B cell (primary cell): ENCODE results near the gene TEC. TPM values are rescaled to one million over a fixed set of nuclear protein-coding genes. Genes with fewer than 3 reads are reported as not detected.

ENCODE experiments used
- ATAC-seq: fragments of 200-7000 bp; cut with Tn5 transposase; one replicate; pipeline ENCODE4 v1.10.0; 2021; ENCODE audit warnings: low read depth, mild to moderate bottlenecking, moderate number of reproducible peaks, moderate library complexity
- CTCF ChIA-PET: fragments of 350-600 bp; sonication (Branson Sonifier 250); formaldehyde crosslinking; loops from one replicate; lab custom pipeline; 2021; ENCODE audit warnings: antibody characterized with exemption, inconsistent platforms; lab: Charles Lee
- POLR2A ChIA-PET: fragments of 350-600 bp; sonication (Branson Sonifier 250); formaldehyde crosslinking; loops from one replicate; lab custom pipeline; 2021; ENCODE audit warnings: antibody characterized with exemption; lab: Charles Lee
- DNase-seq: peaks from one replicate; pipeline ENCODE4 v3.0.0; 2013
- H2AFZ ChIP-seq: 2 replicates; pipeline ENCODE4 v1.6.1; 2012; ENCODE audit warnings: mild to moderate bottlenecking, low read depth, low read length; ENCODE audit not compliant: insufficient read depth, poor library complexity, severe bottlenecking
- H3K27ac ChIP-seq, 2 donors: 1 replicate in 1 of 2; 2 replicates in 1 of 2; pipeline ENCODE4 v1.5.1; 2012 to 2013; ENCODE audit warnings: low read length in 2 of 2, mild to moderate bottlenecking in 2 of 2, moderate library complexity in 1 of 2
- H3K27me3 ChIP-seq, 4 experiments: fragments of 200-600 bp in 1 of 4; sonication (generic) in 1 of 4; replicated peaks in 1 of 4; 1 replicate in 2 of 4; 2 replicates in 2 of 4; pipeline versions ENCODE4 v1.6.1 to v1.7.0; 2013 to 2016; ENCODE audit warnings: low read length in 3 of 4, mild to moderate bottlenecking in 2 of 4, mixed read lengths in 1 of 4, moderate library complexity in 1 of 4; ENCODE audit not compliant: insufficient read depth in 4 of 4, control insufficient read depth in 3 of 4; ENCODE audit errors: control extremely low read depth in 1 of 4
- H3K36me3 ChIP-seq, 2 experiments: replicated peaks in 1 of 2; 1 replicate in 1 of 2; 2 replicates in 1 of 2; pipeline versions ENCODE4 v1.6.1 to v1.7.1; 2013; ENCODE audit warnings: low read length in 1 of 2; ENCODE audit not compliant: insufficient read depth in 2 of 2, control insufficient read depth in 1 of 2; ENCODE audit errors: control extremely low read depth in 1 of 2, extremely low read depth in 1 of 2
- H3K4me1 ChIP-seq, 2 donors: fragments of 200-600 bp in 1 of 2; sonication (generic) in 1 of 2; 1 replicate in 1 of 2; 2 replicates in 1 of 2; pipeline versions ENCODE4 v1.5.1 to v1.6.1; 2013 to 2017; ENCODE audit warnings: low read length in 2 of 2; ENCODE audit not compliant: control insufficient read depth in 2 of 2, insufficient read depth in 2 of 2
- H3K4me2 ChIP-seq: replicated peaks from 2 replicates; pipeline ENCODE3; 2012; ENCODE audit warnings: mild to moderate bottlenecking, low read depth, low read length; ENCODE audit not compliant: poor library complexity, severe bottlenecking
- H3K4me3 ChIP-seq, 5 experiments: fragments of 200-600 bp in 1 of 5; sonication (generic) in 1 of 5; 1 replicate in 3 of 5; 2 replicates in 2 of 5; pipeline versions ENCODE4 v1.5.1 to v1.7.0; 2011 to 2016; ENCODE audit warnings: low read length in 4 of 5, mild to moderate bottlenecking in 4 of 5, low read depth in 2 of 5, control low read depth in 1 of 5, moderate library complexity in 1 of 5; ENCODE audit not compliant: insufficient read depth in 1 of 5; ENCODE audit errors: control extremely low read depth in 1 of 5, extremely low read depth in 1 of 5
- H3K79me2 ChIP-seq: fragments of 200-600 bp; sonication (generic); one replicate; pipeline ENCODE4 v1.6.0; 2016; ENCODE audit warnings: low read length; ENCODE audit not compliant: control insufficient read depth, insufficient read depth
- H3K9ac ChIP-seq: fragments of 200-600 bp; sonication (generic); 2 replicates; pipeline ENCODE4 v1.6.1; 2017; ENCODE audit warnings: mild to moderate bottlenecking, low read length, moderate library complexity
- H3K9me3 ChIP-seq, 3 donors: one replicate each; pipeline versions ENCODE4 v1.6.1 to v1.7.1; 2013; ENCODE audit warnings: low read length in 2 of 3; ENCODE audit not compliant: control insufficient read depth in 2 of 3, insufficient read depth in 1 of 3; ENCODE audit errors: control extremely low read depth in 1 of 3
- H4K20me1 ChIP-seq: 2 replicates; pipeline ENCODE4 v1.6.0; 2012; ENCODE audit warnings: mild to moderate bottlenecking, low read length; ENCODE audit not compliant: insufficient read depth, control insufficient read depth, poor library complexity, severe bottlenecking
- H3K27ac Mint-ChIP-seq: one replicate; pipeline ENCODE4 v1.8.0; 2021; ENCODE audit warnings: mixed read lengths
- H3K27me3 Mint-ChIP-seq: one replicate; pipeline ENCODE4 v1.8.0; 2021; ENCODE audit warnings: mixed read lengths
- H3K4me1 Mint-ChIP-seq: one replicate; pipeline ENCODE4 v1.8.0; 2021; ENCODE audit warnings: mixed read lengths
- H3K4me3 Mint-ChIP-seq: one replicate; pipeline ENCODE4 v1.8.0; 2021; ENCODE audit warnings: mixed read lengths
- H3K9me3 Mint-ChIP-seq: one replicate; pipeline ENCODE4 v1.8.0; 2022; ENCODE audit warnings: mixed read lengths; ENCODE audit not compliant: insufficient read depth
- CTCF ChIP-seq: fragments of 200-600 bp; IDR thresholded peaks from one replicate; pipeline ENCODE4 v1.8.0; 2022; ENCODE audit warnings: antibody characterized with exemption, mild to moderate bottlenecking
- EZH2 ChIP-seq: IDR thresholded peaks from 2 replicates; pipeline ENCODE4 v1.6.1; 2012; ENCODE audit warnings: borderline replicate concordance, low read depth, mild to moderate bottlenecking, moderate library complexity, low read length; ENCODE audit not compliant: insufficient read depth, poor library complexity, severe bottlenecking
- WGBS: methylation state at CpG from one replicate; pipeline ENCODE4 v1.1.5; 2013; ENCODE audit warnings: missing lambda C conversion rate; ENCODE audit not compliant: insufficient coverage; 5-methylcytosine and 5-hydroxymethylcytosine counted together
- intact Hi-C: fragments of 100-400 bp; cut with micrococcal nuclease; formaldehyde crosslinking; loops from one replicate; pipeline ENCODE4 v1.10.0; 2022
- polyA plus RNA-seq: library from polyadenylated mRNA; depleted of rRNA; stranded (reverse); fragments of >200 nt; gene quantifications from 2 replicates; pipeline ENCODE4 v1.2.3, GENCODE V29; 2012
- total RNA-seq, 2 donors: library from RNA; stranded (reverse); fragments of 120-200 nt in 1 of 2; gene quantifications; 1 replicate in 1 of 2; 2 replicates in 1 of 2; pipeline versions ENCODE4 v1.2.3 to v1.2.4, GENCODE V29; 2013 to 2022

The TEC gene
- total and polyA plus RNA-seq, 2 donors (not counting 1 experiment from before 2014, with no cell fraction given), result 2.0 to 8.3 TPM

GRCh38 chr4:48205626-48206025 is 64.0 kb downstream of the TEC start:
- Mint-ChIP-seq H3K9me3 (no peaks in the 10 kb centered on the region), H3K27ac (no peak overlapping the region), H3K4me3 (no peak overlapping the region), H3K4me1 (peaks cover 57% of the 10 kb centered on the region), H3K27me3 (no peaks in the 10 kb centered on the region)
- H3K36me3 ChIP-seq, result no peaks in the 10 kb centered on the region
- no peak overlapping the region for H3K9ac ChIP-seq
- H3K27me3 ChIP-seq, result no peaks in the 10 kb centered on the region
- no peak overlapping the region for H3K4me2 ChIP-seq
- peaks cover 55% of the 10 kb centered on the region for H3K79me2 ChIP-seq
- no peaks in the 10 kb centered on the region for H4K20me1 ChIP-seq
- H3K4me3 ChIP-seq, result no peak overlapping the region
- H2AFZ ChIP-seq, result no peak overlapping the region
- intact Hi-C loops, result no loop called here
- ChIA-PET CTCF (interaction anchor here (1.0 to 1.3 kb wide), 2 partner anchors 8 to 67 kb away, joined by 3 read pairs; no protein-coding TSS in a partner anchor), POLR2A (no interaction called here)
- WGBS, result no CpG with 5 or more reads among the region's 2 CpGs
- ATAC-seq, result no peak
- no peak for DNase-seq
- no peaks in the 10 kb centered on the region for H3K9me3 ChIP-seq
- peaks cover 30 to 52% of the 10 kb centered on the region in 2 donors for H3K4me1 ChIP-seq
- TF ChIP-seq EZH2, result no peak
- no peak for TF ChIP-seq CTCF
- no peak overlapping the region for H3K27ac ChIP-seq

- ChIA-PET CTCF (interaction anchor here (0.9 to 1.7 kb wide), 3 partner anchors 32 to 77 kb away, joined by 3 to 5 read pairs (median 3); no protein-coding TSS in a partner anchor), POLR2A (no interaction called here)
- H3K27me3 ChIP-seq, result no peaks in the 10 kb centered on the region
- WGBS, result 94% methylated on average over 2 of the region's 2 CpGs
- Mint-ChIP-seq H3K9me3 (no peaks in the 10 kb centered on the region), H3K4me3 (peak overlapping the region; percentile 54), H3K27ac (peak overlapping the region; percentile 27), H3K4me1 (peaks cover 53% of the 10 kb centered on the region), H3K27me3 (no peaks in the 10 kb centered on the region)
- H3K27ac ChIP-seq, result no peak overlapping the region
- H2AFZ ChIP-seq, result no peak overlapping the region
- no peaks in the 10 kb centered on the region for H3K9me3 ChIP-seq
- no peak for ATAC-seq
- no peak for DNase-seq
- no peaks in the 10 kb centered on the region for H3K36me3 ChIP-seq
- H3K9ac ChIP-seq, result no peak overlapping the region
- H3K4me1 ChIP-seq, result peaks cover 25 to 47% of the 10 kb centered on the region in 2 donors
- no peak overlapping the region for H3K4me2 ChIP-seq
- H3K79me2 ChIP-seq, result peaks cover 52% of the 10 kb centered on the region
- no peak overlapping the region for H3K4me3 ChIP-seq
- H4K20me1 ChIP-seq, result no peaks in the 10 kb centered on the region
- TF ChIP-seq CTCF (no peak), EZH2 (no peak)
- intact Hi-C loops, result no loop called here
Observed at GRCh38 chr4:48205107-48205506, 64.5 kb downstream of the TEC start.
